ENCODE results near the gene M1AP.

The M1AP gene

GRCh38 chr2:74551942-74552913, 95.9 kb downstream of the M1AP start:
- Histone ChIP-seq H3K4me3 (ENCODE audit: low read length) (peak overlapping the region; percentile 87), H3K27me3 (replicated peaks; ENCODE audit: control insufficient read depth, insufficient read depth, low read length) (no peaks in the 10 kb centered on the region), H3K9me3 (ENCODE audit: control insufficient read depth, low read length) (no peaks in the 10 kb centered on the region), H3K9ac (ENCODE audit: low read length) (peak overlapping the region; percentile 87), H3K4me1 (ENCODE audit: control insufficient read depth, insufficient read depth, low read length) (peaks cover 34% of the 10 kb centered on the region), H3K36me3 (ENCODE audit: control insufficient read depth, insufficient read depth, low read length, severe bottlenecking) (peaks cover 5% of the 10 kb centered on the region)
- no peak for DNase-seq (ENCODE audit: low read depth)

GRCh38 chr2:74551530-74551929, 96.6 kb downstream of the M1AP start:
- peaks cover 34% of the 10 kb centered on the region for H3K4me1 ChIP-seq (ENCODE audit: control insufficient read depth, insufficient read depth, low read length)
- DNase-seq (ENCODE audit: low read depth), result no peak
- peaks cover 3% of the 10 kb centered on the region for H3K36me3 ChIP-seq (ENCODE audit: control insufficient read depth, insufficient read depth, low read length, severe bottlenecking)
- H3K27me3 ChIP-seq (replicated peaks; ENCODE audit: control insufficient read depth, insufficient read depth, low read length), result no peaks in the 10 kb centered on the region
- H3K4me3 ChIP-seq (ENCODE audit: low read length), result no peak overlapping the region
- no peak overlapping the region for H3K9ac ChIP-seq (ENCODE audit: low read length)
- no peaks in the 10 kb centered on the region for H3K9me3 ChIP-seq (ENCODE audit: control insufficient read depth, low read length)

GRCh38 chr2:74550231-74550630, 97.9 kb downstream of the M1AP start:
- no peak overlapping the region for H3K9ac ChIP-seq (ENCODE audit: low read length)
- DNase-seq (ENCODE audit: low read depth), result no peak
- H3K9me3 ChIP-seq (ENCODE audit: control insufficient read depth, low read length), result no peaks in the 10 kb centered on the region
- H3K27me3 ChIP-seq (replicated peaks; ENCODE audit: control insufficient read depth, insufficient read depth, low read length), result no peaks in the 10 kb centered on the region
- no peak overlapping the region for H3K4me3 ChIP-seq (ENCODE audit: low read length)
- peaks cover 29% of the 10 kb centered on the region for H3K4me1 ChIP-seq (ENCODE audit: control insufficient read depth, insufficient read depth, low read length)
- no peaks in the 10 kb centered on the region for H3K36me3 ChIP-seq (ENCODE audit: control insufficient read depth, insufficient read depth, low read length, severe bottlenecking)

- H3K27me3 ChIP-seq (replicated peaks; ENCODE audit: control insufficient read depth, insufficient read depth, low read length), result no peaks in the 10 kb centered on the region
- H3K9ac ChIP-seq (ENCODE audit: low read length), result peak overlapping the region; percentile 82
- DNase-seq (ENCODE audit: low read depth), result peak; percentile 90
Measured at GRCh38 chr2:74548900-74549826, 99.0 kb downstream of the M1AP start.

GRCh38 chr2:74548285-74548899, 99.7 kb downstream of the M1AP start:
- no peaks in the 10 kb centered on the region for H3K36me3 ChIP-seq (ENCODE audit: control insufficient read depth, insufficient read depth, low read length, severe bottlenecking)
- peak overlapping the region; percentile 82 for H3K9ac ChIP-seq (ENCODE audit: low read length)
- no peak for DNase-seq (ENCODE audit: low read depth)
- H3K4me1 ChIP-seq (ENCODE audit: control insufficient read depth, insufficient read depth, low read length), result peaks cover 23% of the 10 kb centered on the region
- H3K4me3 ChIP-seq (ENCODE audit: low read length), result peak overlapping the region; percentile 80
- no peaks in the 10 kb centered on the region for H3K9me3 ChIP-seq (ENCODE audit: control insufficient read depth, low read length)
- H3K27me3 ChIP-seq (replicated peaks; ENCODE audit: control insufficient read depth, insufficient read depth, low read length), result no peaks in the 10 kb centered on the region

More at GRCh38 chr2:74548900-74549826, 99.0 kb downstream of the M1AP start:
- Histone ChIP-seq H3K4me3 (ENCODE audit: low read length) (peak overlapping the region; percentile 80), H3K4me1 (ENCODE audit: control insufficient read depth, insufficient read depth, low read length) (peaks cover 27% of the 10 kb centered on the region), H3K36me3 (ENCODE audit: control insufficient read depth, insufficient read depth, low read length, severe bottlenecking) (no peaks in the 10 kb centered on the region), H3K9me3 (ENCODE audit: control insufficient read depth, low read length) (no peaks in the 10 kb centered on the region)

GRCh38 chr2:74546004-74546403, 102.1 kb downstream of the M1AP start:
- H3K9me3 ChIP-seq (ENCODE audit: control insufficient read depth, low read length), result no peaks in the 10 kb centered on the region

GRCh38 chr2:74544634-74545033, 103.5 kb downstream of the M1AP start:
- Histone ChIP-seq H3K4me1 (ENCODE audit: control insufficient read depth, insufficient read depth, low read length) (peaks cover 20% of the 10 kb centered on the region), H3K27me3 (replicated peaks; ENCODE audit: control insufficient read depth, insufficient read depth, low read length) (no peaks in the 10 kb centered on the region), H3K9me3 (ENCODE audit: control insufficient read depth, low read length) (no peaks in the 10 kb centered on the region), H3K36me3 (ENCODE audit: control insufficient read depth, insufficient read depth, low read length, severe bottlenecking) (no peaks in the 10 kb centered on the region), H3K9ac (ENCODE audit: low read length) (no peak overlapping the region), H3K4me3 (ENCODE audit: low read length) (no peak overlapping the region)
- no peak for DNase-seq (ENCODE audit: low read depth)

More at GRCh38 chr2:74546004-74546403, 102.1 kb downstream of the M1AP start:
- Histone ChIP-seq H3K4me3 (ENCODE audit: low read length) (no peak overlapping the region), H3K4me1 (ENCODE audit: control insufficient read depth, insufficient read depth, low read length) (peaks cover 15% of the 10 kb centered on the region), H3K27me3 (replicated peaks; ENCODE audit: control insufficient read depth, insufficient read depth, low read length) (no peaks in the 10 kb centered on the region), H3K36me3 (ENCODE audit: control insufficient read depth, insufficient read depth, low read length, severe bottlenecking) (no peaks in the 10 kb centered on the region), H3K9ac (ENCODE audit: low read length) (no peak overlapping the region)
- no peak for DNase-seq (ENCODE audit: low read depth)

GRCh38 chr2:74542978-74543377, 105.2 kb downstream of the M1AP start:
- H3K36me3 ChIP-seq (ENCODE audit: control insufficient read depth, insufficient read depth, low read length, severe bottlenecking), result no peaks in the 10 kb centered on the region
- H3K9me3 ChIP-seq (ENCODE audit: control insufficient read depth, low read length), result no peaks in the 10 kb centered on the region
- H3K9ac ChIP-seq (ENCODE audit: low read length), result no peak overlapping the region
- H3K4me3 ChIP-seq (ENCODE audit: low read length), result no peak overlapping the region
- no peak for DNase-seq (ENCODE audit: low read depth)
- peaks cover 8% of the 10 kb centered on the region for H3K4me1 ChIP-seq (ENCODE audit: control insufficient read depth, insufficient read depth, low read length)
- no peaks in the 10 kb centered on the region for H3K27me3 ChIP-seq (replicated peaks; ENCODE audit: control insufficient read depth, insufficient read depth, low read length)

- Histone ChIP-seq H3K36me3 (ENCODE audit: control insufficient read depth, insufficient read depth, low read length, severe bottlenecking) (no peaks in the 10 kb centered on the region), H3K27me3 (replicated peaks; ENCODE audit: control insufficient read depth, insufficient read depth, low read length) (no peaks in the 10 kb centered on the region)
Measured at GRCh38 chr2:74540291-74540690, 107.8 kb downstream of the M1AP start.

GRCh38 chr2:74538881-74539339, 109.2 kb downstream of the M1AP start:
- H3K4me1 ChIP-seq (ENCODE audit: control insufficient read depth, insufficient read depth, low read length), result peaks cover 6% of the 10 kb centered on the region
- H3K9ac ChIP-seq (ENCODE audit: low read length), result no peak overlapping the region
- no peaks in the 10 kb centered on the region for H3K9me3 ChIP-seq (ENCODE audit: control insufficient read depth, low read length)
- H3K27me3 ChIP-seq (replicated peaks; ENCODE audit: control insufficient read depth, insufficient read depth, low read length), result no peaks in the 10 kb centered on the region
- no peak for DNase-seq (ENCODE audit: low read depth)
- no peaks in the 10 kb centered on the region for H3K36me3 ChIP-seq (ENCODE audit: control insufficient read depth, insufficient read depth, low read length, severe bottlenecking)
- H3K4me3 ChIP-seq (ENCODE audit: low read length), result no peak overlapping the region

More at GRCh38 chr2:74540291-74540690, 107.8 kb downstream of the M1AP start:
- Histone ChIP-seq H3K4me3 (ENCODE audit: low read length) (no peak overlapping the region), H3K9me3 (ENCODE audit: control insufficient read depth, low read length) (no peaks in the 10 kb centered on the region), H3K4me1 (ENCODE audit: control insufficient read depth, insufficient read depth, low read length) (peaks cover 6% of the 10 kb centered on the region), H3K9ac (ENCODE audit: low read length) (peak overlapping the region; percentile 70)
- no peak for DNase-seq (ENCODE audit: low read depth)
